ENCODE results near the gene ANO10. TPM values are rescaled to one million over a fixed set of nuclear protein-coding genes. Genes with fewer than 3 reads are reported as not detected.
"Not testable (repeated sequence)": the region's sequence is repeated elsewhere in the genome, so short reads cannot be mapped to it uniquely, and the experiment has no call there.

ANO10 gene
- total RNA-seq, 4 donors from 2014 or later = 28.2 to 36.9 (median 31.6) TPM

DNA sequence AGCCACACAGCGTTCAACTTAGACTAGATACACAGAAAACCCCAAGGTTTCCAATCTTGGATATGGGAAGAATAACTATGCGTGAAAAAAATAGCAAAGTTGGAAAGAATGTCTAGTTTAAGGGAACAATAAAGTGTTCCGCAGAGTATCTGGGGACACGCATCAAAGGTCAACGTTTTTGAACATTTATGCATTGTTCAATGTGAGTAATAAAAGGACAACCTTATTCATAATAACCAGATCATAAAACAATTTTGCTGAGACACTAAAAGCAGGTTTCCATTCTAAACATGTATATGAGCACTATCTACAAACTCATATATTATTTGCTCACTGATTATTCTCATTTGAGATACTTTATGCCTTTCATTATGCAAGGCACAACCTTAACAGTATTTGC, 7.8 kb downstream of the ANO10 start:
- Histone ChIP-seq H3K36me3 (no peaks in the 10 kb centered on the region), H3K9me3 (no peaks in the 10 kb centered on the region), H3K4me1 (no peaks in the 10 kb centered on the region), H3K27me3 (no peaks in the 10 kb centered on the region), H3K27ac (no peak overlapping the region), H3K4me3 (no peak overlapping the region)
- DNase-seq (ENCODE audit: low spot score in 2 of 2) = no peak
- WGBS = 93% methylated on average over 5 of the region's 5 CpGs
- TF ChIP-seq POLR2A (IDR thresholded peaks at IDR 0.05) = no peak
- TF ChIP-seq, protein P1, sequence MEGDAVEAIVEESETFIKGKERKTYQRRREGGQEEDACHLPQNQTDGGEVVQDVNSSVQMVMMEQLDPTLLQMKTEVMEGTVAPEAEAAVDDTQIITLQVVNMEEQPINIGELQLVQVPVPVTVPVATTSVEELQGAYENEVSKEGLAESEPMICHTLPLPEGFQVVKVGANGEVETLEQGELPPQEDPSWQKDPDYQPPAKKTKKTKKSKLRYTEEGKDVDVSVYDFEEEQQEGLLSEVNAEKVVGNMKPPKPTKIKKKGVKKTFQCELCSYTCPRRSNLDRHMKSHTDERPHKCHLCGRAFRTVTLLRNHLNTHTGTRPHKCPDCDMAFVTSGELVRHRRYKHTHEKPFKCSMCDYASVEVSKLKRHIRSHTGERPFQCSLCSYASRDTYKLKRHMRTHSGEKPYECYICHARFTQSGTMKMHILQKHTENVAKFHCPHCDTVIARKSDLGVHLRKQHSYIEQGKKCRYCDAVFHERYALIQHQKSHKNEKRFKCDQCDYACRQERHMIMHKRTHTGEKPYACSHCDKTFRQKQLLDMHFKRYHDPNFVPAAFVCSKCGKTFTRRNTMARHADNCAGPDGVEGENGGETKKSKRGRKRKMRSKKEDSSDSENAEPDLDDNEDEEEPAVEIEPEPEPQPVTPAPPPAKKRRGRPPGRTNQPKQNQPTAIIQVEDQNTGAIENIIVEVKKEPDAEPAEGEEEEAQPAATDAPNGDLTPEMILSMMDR (IDR thresholded peaks at IDR 0.05) = no peak
- no peak for TF ChIP-seq EP300 (IDR thresholded peaks at IDR 0.05)
- no peak for TF ChIP-seq POLR2AphosphoS5 (IDR thresholded peaks at IDR 0.05)

DNA sequence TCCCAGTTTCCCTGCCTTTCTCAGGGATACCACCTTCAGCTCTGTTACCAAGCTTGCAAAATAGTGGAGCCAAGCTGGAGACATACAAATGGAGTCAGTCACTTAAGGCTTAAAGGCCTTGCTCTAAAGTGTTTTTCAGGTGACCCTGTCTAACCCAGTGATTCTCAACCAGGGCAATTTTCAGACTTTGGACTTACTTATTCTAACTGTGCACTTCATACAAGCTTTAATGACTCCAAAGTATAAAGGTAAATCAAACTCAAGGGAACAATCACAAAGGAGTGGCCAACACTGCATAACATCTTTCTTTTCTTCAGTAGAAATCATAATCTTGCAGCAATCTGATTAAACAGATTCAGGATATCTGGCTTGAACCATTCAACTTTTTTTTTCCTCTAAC, 9.4 kb downstream of the ANO10 start:
- no peak for DNase-seq (ENCODE audit: low spot score in 2 of 2)
- H3K27ac ChIP-seq = no peak overlapping the region

DNA sequence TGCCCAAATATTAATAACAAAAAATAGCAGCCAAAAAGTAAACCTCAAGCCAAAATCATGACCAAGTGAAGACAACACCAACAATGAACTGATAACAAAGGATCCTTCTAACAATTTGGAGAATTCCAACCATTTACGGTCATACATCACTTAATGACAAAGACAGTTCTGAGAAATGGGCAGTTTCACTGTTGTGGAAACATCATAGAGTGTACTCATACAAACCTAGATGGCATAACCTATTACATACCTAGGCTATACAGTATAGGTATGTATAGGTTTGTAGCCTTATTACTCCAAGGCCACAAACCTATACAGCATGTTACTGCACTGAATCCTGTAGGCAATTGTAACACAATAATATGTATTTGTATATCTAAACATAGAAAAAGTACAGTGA, 12.4 kb downstream of the ANO10 start:
- H3K36me3 ChIP-seq = peaks cover 5% of the 10 kb centered on the region
- WGBS = 95% methylated on average over 1 of the region's 1 CpG
- TF ChIP-seq POLR2A (IDR thresholded peaks at IDR 0.05) (no peak), POLR2AphosphoS5 (IDR thresholded peaks at IDR 0.05) (no peak), EP300 (IDR thresholded peaks at IDR 0.05) (no peak)
- TF ChIP-seq, protein P1 (IDR thresholded peaks at IDR 0.05) = no peak

More for the DNA sequence above, 9.4 kb downstream of the ANO10 start:
- Histone ChIP-seq H3K36me3 (no peaks in the 10 kb centered on the region), H3K9me3 (no peaks in the 10 kb centered on the region), H3K27me3 (no peaks in the 10 kb centered on the region), H3K4me3 (no peak overlapping the region), H3K4me1 (no peaks in the 10 kb centered on the region)
- TF ChIP-seq EP300 (IDR thresholded peaks at IDR 0.05) = no peak
- no peak for TF ChIP-seq POLR2A (IDR thresholded peaks at IDR 0.05)
- no peak for TF ChIP-seq POLR2AphosphoS5 (IDR thresholded peaks at IDR 0.05)
- TF ChIP-seq, protein P1 (IDR thresholded peaks at IDR 0.05) = no peak

DNA sequence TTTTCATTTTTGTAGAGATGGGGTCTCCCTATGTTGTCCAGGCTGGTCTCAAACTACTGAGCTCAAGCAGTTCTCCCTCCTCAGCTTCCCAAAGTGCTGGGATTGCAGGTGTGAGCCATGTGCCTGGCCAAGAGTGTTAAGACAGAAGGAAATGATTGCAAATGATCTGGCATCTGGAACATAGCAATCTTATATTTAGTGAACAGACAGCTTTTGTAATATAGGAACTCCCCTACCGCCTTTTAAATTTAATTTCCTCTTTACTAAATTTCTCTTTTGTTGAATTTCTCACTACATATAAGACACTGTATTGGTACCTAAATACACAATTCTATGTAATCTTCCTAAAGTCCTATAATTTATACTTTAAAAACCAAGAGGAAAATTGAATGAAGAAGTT, 13.1 kb downstream of the ANO10 start:
- Histone ChIP-seq H3K9me3 (no peaks in the 10 kb centered on the region), H3K4me1 (no peaks in the 10 kb centered on the region), H3K4me3 (no peak overlapping the region), H3K27me3 (no peaks in the 10 kb centered on the region), H3K36me3 (peaks cover 8% of the 10 kb centered on the region), H3K27ac (no peak overlapping the region)
- TF ChIP-seq, protein P1 (IDR thresholded peaks at IDR 0.05) = no peak
- TF ChIP-seq EP300 (IDR thresholded peaks at IDR 0.05) (no peak), POLR2AphosphoS5 (IDR thresholded peaks at IDR 0.05) (no peak), POLR2A (IDR thresholded peaks at IDR 0.05) (no peak)
- no peak for DNase-seq (ENCODE audit: low spot score in 2 of 2)
- 80% methylated on average over 1 of the region's 1 CpG for WGBS

More for the DNA sequence above, 12.4 kb downstream of the ANO10 start:
- Histone ChIP-seq H3K4me1 (no peaks in the 10 kb centered on the region), H3K27ac (no peak overlapping the region), H3K27me3 (no peaks in the 10 kb centered on the region), H3K9me3 (no peaks in the 10 kb centered on the region), H3K4me3 (no peak overlapping the region)
- DNase-seq (ENCODE audit: low spot score in 2 of 2) = no peak

DNA sequence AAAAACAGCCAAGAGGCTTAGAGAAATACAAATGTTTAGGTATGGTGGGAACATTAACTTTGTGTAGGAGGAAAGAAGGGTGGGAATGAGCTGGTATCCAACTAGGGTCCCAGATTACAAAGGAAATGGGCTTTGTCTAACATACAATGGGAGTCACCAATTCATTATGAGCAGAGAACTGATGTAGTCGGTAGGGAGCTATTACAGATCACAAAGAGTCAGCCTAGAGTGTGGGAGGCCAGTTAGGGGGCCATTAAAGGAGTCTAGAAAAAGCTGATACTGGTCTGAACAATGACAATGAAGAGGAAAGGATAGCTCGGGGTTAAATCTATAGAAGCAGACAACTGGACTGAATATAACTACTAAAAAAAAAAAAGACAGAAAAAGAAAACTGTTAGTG, 15.5 kb downstream of the ANO10 start:
- TF ChIP-seq, protein P1 (IDR thresholded peaks at IDR 0.05) = no peak
- no peak for TF ChIP-seq EP300 (IDR thresholded peaks at IDR 0.05)
- TF ChIP-seq POLR2A (IDR thresholded peaks at IDR 0.05) = no peak
- TF ChIP-seq POLR2AphosphoS5 (IDR thresholded peaks at IDR 0.05) = no peak
- no peaks in the 10 kb centered on the region for H3K27me3 ChIP-seq
- H3K9me3 ChIP-seq = no peaks in the 10 kb centered on the region
- no peak for DNase-seq (ENCODE audit: low spot score in 2 of 2)
- WGBS = 79% methylated on average over 2 of the region's 2 CpGs
- no peaks in the 10 kb centered on the region for H3K4me1 ChIP-seq
- H3K36me3 ChIP-seq = peaks cover 10% of the 10 kb centered on the region
- no peak overlapping the region for H3K27ac ChIP-seq
- no peak overlapping the region for H3K4me3 ChIP-seq

DNA sequence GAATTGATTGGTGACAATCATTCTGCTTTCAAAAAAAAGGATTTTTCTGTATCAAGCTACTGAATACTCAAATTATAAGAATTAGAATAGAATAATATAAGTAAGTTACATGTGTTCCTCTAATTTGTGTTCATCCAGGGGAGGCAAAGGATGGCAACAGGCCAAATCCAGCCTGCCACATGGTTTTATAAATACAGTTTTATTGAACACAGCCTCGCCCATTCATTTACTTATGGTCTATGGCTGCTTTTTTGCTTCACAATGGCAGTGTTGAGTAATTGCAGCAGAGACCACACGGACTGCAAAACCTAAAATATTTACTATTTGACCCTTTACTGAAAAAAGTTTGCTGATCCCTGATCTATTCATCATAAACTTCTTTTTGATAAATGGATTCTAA, 21.9 kb downstream of the ANO10 start:
- peaks cover 14% of the 10 kb centered on the region for H3K36me3 ChIP-seq
- not testable (repeated sequence) for DNase-seq (ENCODE audit: low spot score in 2 of 2); H3K27ac ChIP-seq; H3K4me1 ChIP-seq; H3K4me3 ChIP-seq; H3K9me3 ChIP-seq; H3K27me3 ChIP-seq
- WGBS = 65% methylated on average over 2 of the region's 2 CpGs

Data from suprapubic skin (tissue), 4 donors.